GM21390 (cell line): Measurements from ENCODE around the gene PTPRK.
"Not testable (repeated sequence)": the region's sequence is repeated elsewhere in the genome, so short reads cannot be mapped to it uniquely, and the experiment has no call there.

ENCODE experiments used
- ATAC-seq: cut with Tn5 transposase; IDR thresholded peaks from one replicate; pipeline ENCODE4 v1.9.1; 2021; ENCODE audit not compliant: unreplicated experiment

The PTPRK gene

GRCh38 chr6:128491610-128492206, 28.7 kb downstream of the PTPRK start:
- ATAC-seq: peak; percentile 65

- ATAC-seq: no peak
These were observed 29.3 kb downstream of the PTPRK start for GRCh38 chr6:128491100-128491581.

- ATAC-seq: no peak
These were observed 32.7 kb downstream of the PTPRK start for GRCh38 chr6:128487746-128488145.

GRCh38 chr6:128487055-128487454, 33.3 kb downstream of the PTPRK start:
- no peak for ATAC-seq

GRCh38 chr6:128486580-128486979, 33.8 kb downstream of the PTPRK start:
- ATAC-seq: not testable (repeated sequence)

GRCh38 chr6:128483472-128484135, 36.8 kb downstream of the PTPRK start:
- no peak for ATAC-seq

- ATAC-seq: no peak
These were observed 37.8 kb downstream of the PTPRK start for GRCh38 chr6:128482642-128483041.

- ATAC-seq: no peak
These were observed 40.4 kb downstream of the PTPRK start for GRCh38 chr6:128479991-128480390.

GRCh38 chr6:128479048-128479666, 41.2 kb downstream of the PTPRK start:
- no peak for ATAC-seq

GRCh38 chr6:128478230-128479047, 42.0 kb downstream of the PTPRK start:
- no peak for ATAC-seq

GRCh38 chr6:128474933-128475332, 45.5 kb downstream of the PTPRK start:
- no peak for ATAC-seq

- no peak for ATAC-seq
These were observed 45.9 kb downstream of the PTPRK start for GRCh38 chr6:128474481-128474880.

GRCh38 chr6:128471907-128472306, 48.5 kb downstream of the PTPRK start:
- ATAC-seq: no peak

GRCh38 chr6:128465368-128466343, 54.7 kb downstream of the PTPRK start:
- ATAC-seq: no peak

- no peak for ATAC-seq
These were observed 55.6 kb downstream of the PTPRK start for GRCh38 chr6:128464790-128465189.

GRCh38 chr6:128463942-128464341, 56.5 kb downstream of the PTPRK start:
- ATAC-seq: no peak

GRCh38 chr6:128461501-128461900, 58.9 kb downstream of the PTPRK start:
- ATAC-seq: no peak

- no peak for ATAC-seq
These were observed 63.7 kb downstream of the PTPRK start for GRCh38 chr6:128456510-128457230.

GRCh38 chr6:128455959-128456358, 64.4 kb downstream of the PTPRK start:
- no peak for ATAC-seq

- no peak for ATAC-seq
These were observed 67.7 kb downstream of the PTPRK start for GRCh38 chr6:128452713-128453112.
